Neural progenitor cell (in vitro differentiated cells): ENCODE measurements around the gene APLP2. TPM values are rescaled to one million over a fixed set of nuclear protein-coding genes. Genes with fewer than 3 reads are reported as not detected.

Source experiments
- DNase-seq: peaks from one replicate; pipeline ENCODE4 v3.0.0-alpha.2; 2016; ENCODE audit warnings: low spot score
- H2AFZ ChIP-seq: fragments of 200-600 bp; sonication (generic); replicated peaks from 2 replicates; pipeline ENCODE4 v1.6.1; 2016; ENCODE audit warnings: antibody characterized with exemption
- H3F3A ChIP-seq: fragments of 200-600 bp; sonication (generic); 2 replicates; pipeline ENCODE4 v1.6.1; 2016; ENCODE audit warnings: antibody characterized with exemption, low read depth
- H3K27ac ChIP-seq: fragments of 200-600 bp; sonication (generic); 2 replicates; pipeline ENCODE4 v1.5.1; 2016; ENCODE audit warnings: mild to moderate bottlenecking
- H3K27me3 ChIP-seq: fragments of 200-600 bp; sonication (generic); 2 replicates; pipeline ENCODE4 v1.6.1; 2016; ENCODE audit warnings: mild to moderate bottlenecking, moderate library complexity
- H3K36me3 ChIP-seq: fragments of 200-600 bp; sonication (generic); 2 replicates; pipeline ENCODE4 v1.5.1; 2016
- H3K4me1 ChIP-seq: fragments of 200-600 bp; sonication (generic); 2 replicates; pipeline ENCODE4 v1.6.1; 2016; ENCODE audit warnings: mixed run types
- H3K4me2 ChIP-seq: fragments of 200-600 bp; sonication (generic); 2 replicates; pipeline ENCODE4 v1.6.1; 2016
- H3K4me3 ChIP-seq: fragments of 200-600 bp; sonication (generic); 2 replicates; pipeline ENCODE4 v1.5.1; 2016
- H3K79me2 ChIP-seq: fragments of 200-600 bp; sonication (generic); 2 replicates; pipeline ENCODE4 v1.6.1; 2016; ENCODE audit warnings: low read depth
- H3K9ac ChIP-seq: fragments of 200-600 bp; sonication (generic); 2 replicates; pipeline ENCODE4 v1.6.1; 2016
- H3K9me3 ChIP-seq: fragments of 200-600 bp; sonication (generic); 2 replicates; pipeline ENCODE4 v1.5.1; 2016; ENCODE audit warnings: low read depth
- H4K20me1 ChIP-seq: fragments of 200-600 bp; sonication (generic); 2 replicates; pipeline ENCODE4 v1.6.1; 2016; ENCODE audit warnings: low read depth
- H3K27ac Mint-ChIP-seq: 3 replicates; pipeline ENCODE4 v1.8.0; 2021; ENCODE audit warnings: mixed read lengths
- H3K27me3 Mint-ChIP-seq: 2 replicates; pipeline ENCODE4 v1.8.0; 2022; ENCODE audit warnings: low read depth, mild to moderate bottlenecking, inconsistent platforms, moderate library complexity, mixed read lengths; ENCODE audit not compliant: insufficient read depth
- H3K36me3 Mint-ChIP-seq: 3 replicates; pipeline ENCODE4 v1.8.0; 2021; ENCODE audit warnings: mixed read lengths
- H3K4me1 Mint-ChIP-seq: 3 replicates; pipeline ENCODE4 v1.8.0; 2021; ENCODE audit warnings: mixed read lengths
- H3K4me3 Mint-ChIP-seq: 3 replicates; pipeline ENCODE4 v1.8.0; 2021; ENCODE audit warnings: mild to moderate bottlenecking, moderate library complexity, mixed read lengths
- H3K9me3 Mint-ChIP-seq: 3 replicates; pipeline ENCODE4 v1.8.0; 2020; ENCODE audit warnings: mixed read lengths
- CTCF ChIP-seq: fragments of 200-600 bp; sonication (generic); IDR thresholded peaks from 2 replicates; pipeline ENCODE4 v1.5.1; 2017; ENCODE audit warnings: antibody characterized with exemption, mild to moderate bottlenecking
- EZH2 ChIP-seq: fragments of 200-600 bp; sonication (generic); IDR thresholded peaks from 2 replicates; pipeline ENCODE4 v1.6.1; 2017; ENCODE audit warnings: antibody characterized with exemption, mild to moderate bottlenecking, moderate library complexity
- EZH2phosphoT487 ChIP-seq: fragments of 200-600 bp; sonication (generic); IDR thresholded peaks from 2 replicates; pipeline ENCODE4 v1.6.1; 2017; ENCODE audit warnings: antibody characterized with exemption
- total RNA-seq: library from RNA; depleted of rRNA; stranded (reverse); fragments of >200 nt; gene quantifications from 2 replicates; pipeline ENCODE4 v1.2.3, GENCODE V29; 2015; ENCODE audit warnings: low replicate concordance

APLP2 gene
- total RNA-seq, 1 donor from 2014 or later = 455 TPM

- H3K9me3 ChIP-seq = no peaks in the 10 kb centered on the region
- H3K4me3 Mint-ChIP-seq = no peak overlapping the region
- H3F3A ChIP-seq = no peaks in the 10 kb centered on the region
- H3K4me3 ChIP-seq = no peak overlapping the region
- no peaks in the 10 kb centered on the region for H3K36me3 ChIP-seq
- H3K9me3 Mint-ChIP-seq = no peaks in the 10 kb centered on the region
- peaks cover 9% of the 10 kb centered on the region for H4K20me1 ChIP-seq
- peaks cover 2% of the 10 kb centered on the region for H3K27me3 Mint-ChIP-seq
- TF ChIP-seq CTCF (no peak), EZH2 (no peak), EZH2phosphoT487 (no peak)
- H3K4me1 ChIP-seq = no peaks in the 10 kb centered on the region
- no peak overlapping the region for H3K4me2 ChIP-seq
- H3K27ac Mint-ChIP-seq = no peak overlapping the region
- peaks cover 38% of the 10 kb centered on the region for H3K79me2 ChIP-seq
- no peak overlapping the region for H3K27ac ChIP-seq
- no peaks in the 10 kb centered on the region for H3K4me1 Mint-ChIP-seq
- DNase-seq = no peak
- H3K9ac ChIP-seq = no peak overlapping the region
- peaks cover 45% of the 10 kb centered on the region for H3K36me3 Mint-ChIP-seq
- H3K27me3 ChIP-seq = no peaks in the 10 kb centered on the region
- H2AFZ ChIP-seq = no peak overlapping the region
Measured at GRCh38 chr11:130123414-130124040, 53.8 kb downstream of the APLP2 start.

GRCh38 chr11:130124096-130124495 lies 54.4 kb downstream of the APLP2 start:
- H3K27me3 Mint-ChIP-seq = peaks cover 2% of the 10 kb centered on the region
- Histone ChIP-seq H3K9me3 (no peaks in the 10 kb centered on the region), H3K79me2 (peaks cover 32% of the 10 kb centered on the region), H3K4me2 (no peak overlapping the region), H3K27me3 (no peaks in the 10 kb centered on the region), H3K36me3 (no peaks in the 10 kb centered on the region), H2AFZ (no peak overlapping the region), H3K27ac (no peak overlapping the region), H3K9ac (no peak overlapping the region), H3K4me3 (no peak overlapping the region), H3F3A (no peaks in the 10 kb centered on the region), H3K4me1 (no peaks in the 10 kb centered on the region), H4K20me1 (peaks cover 5% of the 10 kb centered on the region)
- H3K4me3 Mint-ChIP-seq = no peak overlapping the region
- H3K4me1 Mint-ChIP-seq = no peaks in the 10 kb centered on the region
- no peak for DNase-seq
- H3K36me3 Mint-ChIP-seq = peaks cover 47% of the 10 kb centered on the region
- no peak for TF ChIP-seq EZH2phosphoT487
- TF ChIP-seq CTCF = no peak
- TF ChIP-seq EZH2 = no peak
- no peaks in the 10 kb centered on the region for H3K9me3 Mint-ChIP-seq
- no peak overlapping the region for H3K27ac Mint-ChIP-seq

GRCh38 chr11:130125638-130126037 lies 55.9 kb downstream of the APLP2 start:
- DNase-seq = no peak
- Histone ChIP-seq H3F3A (peaks cover 6% of the 10 kb centered on the region), H4K20me1 (peaks cover 5% of the 10 kb centered on the region), H3K27ac (no peak overlapping the region), H3K79me2 (peaks cover 17% of the 10 kb centered on the region), H3K27me3 (no peaks in the 10 kb centered on the region), H3K9me3 (no peaks in the 10 kb centered on the region), H2AFZ (no peak overlapping the region), H3K36me3 (peaks cover 4% of the 10 kb centered on the region), H3K4me1 (no peaks in the 10 kb centered on the region), H3K4me2 (no peak overlapping the region), H3K9ac (no peak overlapping the region), H3K4me3 (no peak overlapping the region)
- Mint-ChIP-seq H3K27me3 (peaks cover 2% of the 10 kb centered on the region), H3K4me1 (no peaks in the 10 kb centered on the region), H3K4me3 (no peak overlapping the region), H3K9me3 (no peaks in the 10 kb centered on the region), H3K27ac (no peak overlapping the region), H3K36me3 (peaks cover 54% of the 10 kb centered on the region)
- TF ChIP-seq CTCF (no peak), EZH2 (no peak), EZH2phosphoT487 (no peak)
